IMR-90 (cell line): ENCODE data around the gene ZNF785.

Experiments
- CEBPB ChIP-seq: IDR thresholded peaks from 2 replicates; pipeline ENCODE4 v1.6.1; 2012; ENCODE audit warnings: low read depth, low read length, improper control_type of control experiment
- CTCF ChIP-seq: conservative IDR thresholded peaks from 2 replicates; pipeline ENCODE4 v1.5.1; 2012; ENCODE audit warnings: mild to moderate bottlenecking, low read depth, low read length, improper control_type of control experiment
- FOS ChIP-seq: fragments of 150-350 bp; IDR thresholded peaks from 2 replicates; pipeline ENCODE4 v1.6.1; 2016; ENCODE audit warnings: low read depth, low read length
- MAFK ChIP-seq: IDR thresholded peaks from 2 replicates; pipeline ENCODE4 v1.6.1; 2012; ENCODE audit warnings: low read depth, low read length, improper control_type of control experiment
- POLR2A ChIP-seq: IDR thresholded peaks from 2 replicates; pipeline ENCODE4 v1.6.1; 2012; ENCODE audit warnings: mild to moderate bottlenecking, low read depth, low read length
- RAD21 ChIP-seq: IDR thresholded peaks from 2 replicates; pipeline ENCODE4 v1.6.1; 2012; ENCODE audit warnings: low read length, improper control_type of control experiment
- SMC3 ChIP-seq: fragments of 150-350 bp; IDR thresholded peaks from 2 replicates; pipeline ENCODE4 v1.6.1; 2016; ENCODE audit warnings: low read depth, mild to moderate bottlenecking, antibody characterized with exemption, low read length, moderate library complexity
- USF2 ChIP-seq: fragments of 150-350 bp; IDR thresholded peaks from 2 replicates; pipeline ENCODE4 v1.6.1; 2017; ENCODE audit warnings: mild to moderate bottlenecking, antibody characterized with exemption, low read length, low read depth

- TF ChIP-seq POLR2A (no peak), CTCF (no peak), SMC3 (no peak), RAD21 (no peak), USF2 (no peak), FOS (no peak), MAFK (no peak), CEBPB (no peak)
These were observed 18.9 kb upstream of the ZNF785 start for GRCh38 chr16:30604316-30604947.
